ENCODE data around the gene SLC25A34. TPM values are rescaled to one million over a fixed set of nuclear protein-coding genes. Genes with fewer than 3 reads are reported as not detected.

Gene SLC25A34
- polyA plus RNA-seq, 3 donors = 0.08 to 2.7 (median 0.61) TPM

DNA sequence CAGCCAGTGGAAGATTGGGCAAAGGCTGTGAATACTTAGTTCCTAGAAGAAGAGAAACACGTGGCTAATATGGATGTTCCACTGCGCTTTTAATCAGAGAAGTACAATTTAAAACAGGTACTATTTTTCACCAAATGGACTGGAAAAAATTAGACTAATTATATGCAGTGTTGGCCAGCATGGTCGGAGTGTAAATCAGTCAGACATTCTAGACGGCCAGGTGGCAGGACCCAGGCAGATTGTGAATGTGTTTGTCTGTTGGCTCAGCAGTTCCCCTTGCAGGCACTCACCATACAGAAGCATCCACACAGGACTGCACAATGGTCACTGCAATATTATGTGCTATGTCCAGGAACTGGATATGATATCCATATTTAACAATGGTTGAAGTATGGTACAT, 23.9 kb upstream of the SLC25A34 start:
- no peak overlapping the region for H3K4me3 Mint-ChIP-seq
- peaks cover 97% of the 10 kb centered on the region for H4K20me1 ChIP-seq (ENCODE audit: insufficient read depth, low read length)
- H3K4me1 ChIP-seq (ENCODE audit: control insufficient read depth in 1 of 2, insufficient read depth in 2 of 2, low read length in 2 of 2) = no peaks in the 10 kb centered on the region
- no peak overlapping the region for H3K27ac Mint-ChIP-seq
- H3K79me2 ChIP-seq (ENCODE audit: insufficient read depth, low read length) = peaks cover 69% of the 10 kb centered on the region
- peaks cover 20 to 32% of the 10 kb centered on the region in 2 donors for H3K36me3 Mint-ChIP-seq
- no peaks in the 10 kb centered on the region for H3K9me3 ChIP-seq (replicated peaks in 1 of 2; ENCODE audit: control insufficient read depth in 1 of 2, insufficient read depth in 1 of 2, low read length in 2 of 2)
- TF ChIP-seq CTCF (IDR thresholded peaks at IDR 0.05) = no peak
- no peak overlapping the region for H2AFZ ChIP-seq (ENCODE audit: insufficient read depth, low read depth, low read length, poor library complexity, severe bottlenecking)
- intact Hi-C loops (cut with micrococcal nuclease) = no loop called here
- H3K27me3 Mint-ChIP-seq (ENCODE audit: low read depth in 3 of 3) = no peaks in the 10 kb centered on the region
- no peak overlapping the region for H3K4me2 ChIP-seq (replicated peaks; ENCODE audit: extremely low read depth, low read length, poor library complexity, severe bottlenecking)
- H3K9ac ChIP-seq (ENCODE audit: insufficient read depth, low read length, poor library complexity, severe bottlenecking) = no peak overlapping the region
- H3K36me3 ChIP-seq (replicated peaks in 1 of 2; ENCODE audit: control insufficient read depth in 1 of 2, insufficient read depth in 2 of 2, low read length in 2 of 2) = peaks cover 16 to 36% of the 10 kb centered on the region in 2 donors
- no peak for DNase-seq
- no peaks in the 10 kb centered on the region for H3K27me3 ChIP-seq (ENCODE audit: control insufficient read depth in 2 of 2, insufficient read depth in 2 of 2, low read length in 2 of 2)
- no peak overlapping the region for H3K4me3 ChIP-seq (replicated peaks in 1 of 3; ENCODE audit: low read depth in 2 of 3, low read length in 3 of 3)
- WGBS (ENCODE audit: insufficient coverage) = no CpG with 5 or more reads among the region's 4 CpGs
- no peak overlapping the region for H3K27ac ChIP-seq (ENCODE audit: low read depth in 1 of 2, low read length in 2 of 2)
- H3K4me1 Mint-ChIP-seq = no peaks in the 10 kb centered on the region
- no peaks in the 10 kb centered on the region for H3K9me3 Mint-ChIP-seq

DNA sequence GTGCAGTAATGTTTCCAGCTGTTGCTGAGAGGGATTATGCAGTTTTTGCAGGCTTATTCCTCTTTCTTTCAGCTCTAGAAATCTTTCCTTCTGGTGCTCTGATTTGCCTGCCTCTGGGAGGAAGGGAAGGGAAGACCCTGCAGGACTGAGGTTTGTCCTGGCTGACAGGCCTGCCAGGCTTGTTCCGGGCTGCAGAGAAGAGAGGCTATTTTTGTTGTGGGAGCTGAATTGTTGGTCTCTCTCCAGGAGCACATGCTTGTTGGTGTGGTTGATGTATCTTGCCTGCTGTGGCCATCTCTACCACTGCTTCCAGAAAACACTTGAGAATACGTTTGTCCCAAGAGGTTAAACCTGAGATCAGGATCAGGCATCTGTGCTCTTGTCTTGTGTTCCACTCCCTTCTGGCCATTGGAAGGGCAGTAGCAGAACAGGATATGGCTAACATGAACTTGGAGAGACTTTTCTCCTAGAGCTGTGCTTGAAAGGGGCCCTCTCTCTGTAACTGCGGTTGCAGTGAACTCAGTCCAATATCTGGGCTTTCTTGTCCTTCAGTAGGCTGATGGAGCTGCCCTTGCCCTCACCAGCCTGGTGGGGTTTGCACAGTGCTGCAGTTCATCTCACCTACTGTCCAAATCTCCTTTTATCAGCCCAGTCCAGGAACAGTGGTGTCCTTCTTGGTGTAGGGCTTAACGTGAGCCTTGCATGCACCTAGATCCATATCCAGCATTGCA, 21.5 kb upstream of the SLC25A34 start:
- Histone ChIP-seq H3K4me3 (replicated peaks in 1 of 3; ENCODE audit: low read depth in 2 of 3, low read length in 3 of 3) (no peak overlapping the region), H2AFZ (ENCODE audit: insufficient read depth, low read depth, low read length, poor library complexity, severe bottlenecking) (no peak overlapping the region), H4K20me1 (ENCODE audit: insufficient read depth, low read length) (peaks cover 90% of the 10 kb centered on the region), H3K9ac (ENCODE audit: insufficient read depth, low read length, poor library complexity, severe bottlenecking) (no peak overlapping the region), H3K79me2 (ENCODE audit: insufficient read depth, low read length) (peaks cover 46% of the 10 kb centered on the region), H3K4me2 (replicated peaks; ENCODE audit: extremely low read depth, low read length, poor library complexity, severe bottlenecking) (no peak overlapping the region), H3K27me3 (ENCODE audit: control insufficient read depth in 2 of 2, insufficient read depth in 2 of 2, low read length in 2 of 2) (no peaks in the 10 kb centered on the region), H3K27ac (ENCODE audit: low read depth in 1 of 2, low read length in 2 of 2) (no peak overlapping the region), H3K36me3 (replicated peaks in 1 of 2; ENCODE audit: control insufficient read depth in 1 of 2, insufficient read depth in 2 of 2, low read length in 2 of 2) (peaks cover 37 to 59% of the 10 kb centered on the region in 2 donors), H3K9me3 (replicated peaks in 1 of 2; ENCODE audit: control insufficient read depth in 1 of 2, insufficient read depth in 1 of 2, low read length in 2 of 2) (no peaks in the 10 kb centered on the region), H3K4me1 (ENCODE audit: control insufficient read depth in 1 of 2, insufficient read depth in 2 of 2, low read length in 2 of 2) (no peaks in the 10 kb centered on the region)
- TF ChIP-seq CTCF (IDR thresholded peaks at IDR 0.05) = no peak
- H3K4me1 Mint-ChIP-seq = no peaks in the 10 kb centered on the region
- peaks cover 41 to 55% of the 10 kb centered on the region in 2 donors for H3K36me3 Mint-ChIP-seq
- no peak overlapping the region for H3K27ac Mint-ChIP-seq
- H3K9me3 Mint-ChIP-seq = no peaks in the 10 kb centered on the region
- no peak overlapping the region for H3K4me3 Mint-ChIP-seq
- no peaks in the 10 kb centered on the region for H3K27me3 Mint-ChIP-seq (ENCODE audit: low read depth in 3 of 3)
- no peak for DNase-seq
- WGBS (ENCODE audit: insufficient coverage) = 100% methylated on average over 4 of the region's 4 CpGs
- intact Hi-C loops (cut with micrococcal nuclease) = no loop called here
